ENCODE data around the gene EEFSEC. TPM values are rescaled to one million over a fixed set of nuclear protein-coding genes. Genes with fewer than 3 reads are reported as not detected.

EEFSEC gene
- total and polyA plus RNA-seq, 2 of the 4 experiments (the other 2 are of a cell fraction): 4.5 to 9.3 TPM

DNA sequence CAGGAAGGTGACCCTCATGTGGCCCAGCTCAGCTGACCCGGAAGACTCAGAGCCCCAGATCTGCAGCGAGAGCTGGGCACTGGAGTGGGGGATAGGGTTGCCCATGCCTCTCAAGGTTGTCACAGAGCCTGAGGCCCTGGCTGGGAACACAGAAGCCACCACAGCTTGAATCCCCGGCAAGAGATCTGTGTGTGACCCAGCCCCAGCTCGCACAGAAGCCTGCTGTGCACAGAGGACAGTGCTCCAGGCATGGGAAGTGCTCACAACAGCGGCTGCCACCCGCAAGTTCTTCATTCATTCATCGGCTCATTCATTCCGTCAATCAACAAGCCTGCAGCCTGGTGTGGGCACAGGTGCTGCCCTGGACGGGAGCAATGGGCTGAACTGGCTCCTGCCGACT lies 277.0 kb downstream of the EEFSEC start:
- H2AFZ ChIP-seq (replicated peaks; ENCODE audit: low read length, poor library complexity): no peak overlapping the region
- DNase-seq (no peak), ATAC-seq (ENCODE audit: low read depth) (no peak)
- no peaks in the 10 kb centered on the region; the same call in none of the 2 replicates for H4K20me1 ChIP-seq (ENCODE audit: insufficient read depth, low read length)
- WGBS, 2 experiments (ENCODE audit: extremely low coverage in 2 of 2, insufficient read length in 1 of 2): 64% methylated on average over 6 of the region's 10 CpGs; no CpG with 5 or more reads in 1 of the 2 experiments
- no peak overlapping the region for H3K9ac ChIP-seq (ENCODE audit: low read depth, low read length)
- H3K4me3 ChIP-seq (ENCODE audit: insufficient read depth, low read depth, low read length): no peak overlapping the region
- H2BK20ac ChIP-seq (ENCODE audit: low read depth, low read length): no peak overlapping the region
- H2BK15ac ChIP-seq (ENCODE audit: low read depth, low read length): no peak overlapping the region
- H3K36me3 ChIP-seq (ENCODE audit: control insufficient read depth, insufficient read depth, low read length): no peaks in the 10 kb centered on the region
- TF ChIP-seq RFX5 (IDR thresholded peaks at IDR 0.05; ENCODE audit: low read depth, low read length) (no peak), FOS (IDR thresholded peaks at IDR 0.05; ENCODE audit: low read depth, low read length) (no peak), MXI1 (IDR thresholded peaks at IDR 0.05; ENCODE audit: borderline replicate concordance, low read depth, low read length) (no peak), CHD1 (IDR thresholded peaks at IDR 0.05; ENCODE audit: low read depth, low read length) (no peak), POLR2A (IDR thresholded peaks at IDR 0.05; ENCODE audit: low read depth, low read length) (no peak), RAD21 (IDR thresholded peaks at IDR 0.05; ENCODE audit: low read length) (no peak), RCOR1 (IDR thresholded peaks at IDR 0.05; ENCODE audit: insufficient replicate concordance, low read length) (no peak), MAZ (IDR thresholded peaks at IDR 0.05; ENCODE audit: borderline replicate concordance, low read depth, low read length) (no peak), MAFK (IDR thresholded peaks at IDR 0.05; ENCODE audit: low read depth, low read length) (no peak), BHLHE40 (IDR thresholded peaks at IDR 0.05; ENCODE audit: low read depth, low read length) (no peak), NFE2L2 (IDR thresholded peaks at IDR 0.05; ENCODE audit: low read depth, low read length) (no peak), SMC3 (IDR thresholded peaks at IDR 0.05; ENCODE audit: low read depth, low read length) (no peak), CEBPB (IDR thresholded peaks at IDR 0.05; ENCODE audit: low read depth, low read length) (no peak)
- TF ChIP-seq, protein P1, sequence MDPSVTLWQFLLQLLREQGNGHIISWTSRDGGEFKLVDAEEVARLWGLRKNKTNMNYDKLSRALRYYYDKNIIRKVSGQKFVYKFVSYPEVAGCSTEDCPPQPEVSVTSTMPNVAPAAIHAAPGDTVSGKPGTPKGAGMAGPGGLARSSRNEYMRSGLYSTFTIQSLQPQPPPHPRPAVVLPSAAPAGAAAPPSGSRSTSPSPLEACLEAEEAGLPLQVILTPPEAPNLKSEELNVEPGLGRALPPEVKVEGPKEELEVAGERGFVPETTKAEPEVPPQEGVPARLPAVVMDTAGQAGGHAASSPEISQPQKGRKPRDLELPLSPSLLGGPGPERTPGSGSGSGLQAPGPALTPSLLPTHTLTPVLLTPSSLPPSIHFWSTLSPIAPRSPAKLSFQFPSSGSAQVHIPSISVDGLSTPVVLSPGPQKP (IDR thresholded peaks at IDR 0.05; ENCODE audit: borderline replicate concordance, low read depth, low read length): no peak
- TF ChIP-seq, protein P2, sequence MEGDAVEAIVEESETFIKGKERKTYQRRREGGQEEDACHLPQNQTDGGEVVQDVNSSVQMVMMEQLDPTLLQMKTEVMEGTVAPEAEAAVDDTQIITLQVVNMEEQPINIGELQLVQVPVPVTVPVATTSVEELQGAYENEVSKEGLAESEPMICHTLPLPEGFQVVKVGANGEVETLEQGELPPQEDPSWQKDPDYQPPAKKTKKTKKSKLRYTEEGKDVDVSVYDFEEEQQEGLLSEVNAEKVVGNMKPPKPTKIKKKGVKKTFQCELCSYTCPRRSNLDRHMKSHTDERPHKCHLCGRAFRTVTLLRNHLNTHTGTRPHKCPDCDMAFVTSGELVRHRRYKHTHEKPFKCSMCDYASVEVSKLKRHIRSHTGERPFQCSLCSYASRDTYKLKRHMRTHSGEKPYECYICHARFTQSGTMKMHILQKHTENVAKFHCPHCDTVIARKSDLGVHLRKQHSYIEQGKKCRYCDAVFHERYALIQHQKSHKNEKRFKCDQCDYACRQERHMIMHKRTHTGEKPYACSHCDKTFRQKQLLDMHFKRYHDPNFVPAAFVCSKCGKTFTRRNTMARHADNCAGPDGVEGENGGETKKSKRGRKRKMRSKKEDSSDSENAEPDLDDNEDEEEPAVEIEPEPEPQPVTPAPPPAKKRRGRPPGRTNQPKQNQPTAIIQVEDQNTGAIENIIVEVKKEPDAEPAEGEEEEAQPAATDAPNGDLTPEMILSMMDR (conservative IDR thresholded peaks at IDR 0.05; ENCODE audit: low read depth, low read length): no peak
- TF ChIP-seq, protein P3, sequence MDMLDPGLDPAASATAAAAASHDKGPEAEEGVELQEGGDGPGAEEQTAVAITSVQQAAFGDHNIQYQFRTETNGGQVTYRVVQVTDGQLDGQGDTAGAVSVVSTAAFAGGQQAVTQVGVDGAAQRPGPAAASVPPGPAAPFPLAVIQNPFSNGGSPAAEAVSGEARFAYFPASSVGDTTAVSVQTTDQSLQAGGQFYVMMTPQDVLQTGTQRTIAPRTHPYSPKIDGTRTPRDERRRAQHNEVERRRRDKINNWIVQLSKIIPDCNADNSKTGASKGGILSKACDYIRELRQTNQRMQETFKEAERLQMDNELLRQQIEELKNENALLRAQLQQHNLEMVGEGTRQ (IDR thresholded peaks at IDR 0.05; ENCODE audit: low read depth, low read length): no peak
- peaks cover 2% of the 10 kb centered on the region; the same call in 1 of the 2 replicates for H3K4me1 ChIP-seq (ENCODE audit: control insufficient read depth, insufficient read depth, low read length)
- H4K91ac ChIP-seq (ENCODE audit: insufficient read depth, low read depth, low read length): no peak overlapping the region
- no peak overlapping the region for H2BK120ac ChIP-seq (ENCODE audit: low read depth, low read length)
- no peaks in the 10 kb centered on the region for H3K79me1 ChIP-seq (ENCODE audit: low read depth in 1 of 2, low read length in 2 of 2)
- dilution Hi-C loops (cut with HindIII; ENCODE audit: low sequenced_read_pairs, unreplicated experiment) (no loop called here), intact Hi-C loops (cut with micrococcal nuclease) (no loop called here), in situ Hi-C loops (cut with MboI; ENCODE audit: low sequenced_read_pairs) (loop anchor here (5.0 kb wide), 1 partner anchor 72 kb away; no protein-coding TSS in a partner anchor)
- H3K14ac ChIP-seq (replicated peaks; ENCODE audit: low read depth, low read length): no peak overlapping the region
- no peak overlapping the region for H3K27ac ChIP-seq (ENCODE audit: insufficient read depth, low read length)
- ChIA-PET CTCF (no interaction called here), POLR2A (ENCODE audit: unreplicated experiment) (no interaction called here)
- no peak overlapping the region for H3K4me2 ChIP-seq (ENCODE audit: low read depth, low read length)
- no peak overlapping the region for H3K56ac ChIP-seq (ENCODE audit: extremely low read depth, insufficient read depth, low read length)
- H4K5ac ChIP-seq (ENCODE audit: low read depth, low read length): no peak overlapping the region
- no peak overlapping the region for H2AK5ac ChIP-seq (ENCODE audit: low read depth, low read length)
- no peak overlapping the region for H2AK9ac ChIP-seq (replicated peaks; ENCODE audit: low read depth, low read length, poor library complexity)
- H4K8ac ChIP-seq (ENCODE audit: low read depth in 2 of 2, low read length in 2 of 2): no peak overlapping the region
- H3K23ac ChIP-seq (ENCODE audit: low read depth, low read length): no peak overlapping the region
- no peaks in the 10 kb centered on the region for H3K9me1 ChIP-seq (ENCODE audit: insufficient read depth, low read length)
- BruUV-seq (replicated peaks): no TSS peak
- H2BK5ac ChIP-seq (ENCODE audit: low read depth, low read length, poor library complexity, severe bottlenecking): no peak overlapping the region
- no peak overlapping the region for H3K18ac ChIP-seq (ENCODE audit: low read depth, low read length)
- H3K4ac ChIP-seq (ENCODE audit: low read depth, low read length): no peak overlapping the region
- H3K9me3 ChIP-seq (ENCODE audit: control insufficient read depth, insufficient read depth, low read length): no peaks in the 10 kb centered on the region
- H3K27me3 ChIP-seq (ENCODE audit: control insufficient read depth, insufficient read depth, low read length): peaks cover 58% of the 10 kb centered on the region
